Measurements from ENCODE around the gene GART.
A peak's percentile ranks its signal among the peaks of the same experiment; 100 is the strongest.
"Not testable (repeated sequence)": the region's sequence is repeated elsewhere in the genome, so short reads cannot be mapped to it uniquely, and the experiment has no call there.

The GART gene

DNA sequence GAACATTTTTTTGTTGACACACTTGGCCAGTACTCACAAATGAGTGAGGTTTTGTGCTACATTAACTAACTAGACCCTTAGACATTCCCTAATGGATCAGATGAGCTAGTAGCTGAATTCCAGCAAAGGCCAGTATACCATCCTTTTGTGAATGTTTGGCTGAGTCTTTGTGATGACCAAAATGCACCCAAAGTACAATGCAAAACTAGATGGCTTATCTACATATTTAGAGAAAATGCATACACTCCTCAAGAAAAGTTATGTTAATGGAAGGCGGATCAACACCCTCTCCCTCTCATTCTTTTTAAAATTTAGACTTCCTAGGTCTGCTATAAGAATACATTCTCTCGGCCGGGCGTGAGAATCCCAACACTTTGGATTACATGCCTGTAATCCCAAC lies 30.3 kb downstream of the GART start:
- no peak for DNase-seq

DNA sequence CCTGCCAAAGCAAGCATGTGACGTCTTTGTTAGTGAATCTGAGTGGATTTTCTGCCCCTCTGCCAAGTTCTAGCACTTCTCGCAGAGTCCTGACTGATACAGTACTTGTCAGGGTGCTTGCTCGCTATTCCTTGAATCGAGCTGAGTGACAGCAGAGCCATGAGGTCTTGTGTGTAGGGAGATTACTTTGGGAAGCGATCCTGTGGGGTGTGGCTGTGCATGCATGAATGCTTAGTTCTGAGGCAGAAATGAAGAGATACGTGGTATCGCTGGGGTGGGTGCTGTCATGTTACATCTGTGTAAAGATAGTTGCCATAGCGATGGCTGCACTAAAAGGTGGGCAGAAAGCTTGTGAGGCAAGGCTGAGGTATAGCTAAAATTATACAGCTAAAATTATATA lies 31.1 kb downstream of the GART start:
- no peak for DNase-seq

- DNase-seq: not testable (repeated sequence)
Observed at GRCh38 chr21:33507003-33507402, 34.9 kb downstream of the GART start.

- no peak for DNase-seq
Observed at GRCh38 chr21:33505833-33506232, 36.1 kb downstream of the GART start.

GRCh38 chr21:33496345-33496744 lies 45.6 kb downstream of the GART start:
- no peak for DNase-seq

DNA sequence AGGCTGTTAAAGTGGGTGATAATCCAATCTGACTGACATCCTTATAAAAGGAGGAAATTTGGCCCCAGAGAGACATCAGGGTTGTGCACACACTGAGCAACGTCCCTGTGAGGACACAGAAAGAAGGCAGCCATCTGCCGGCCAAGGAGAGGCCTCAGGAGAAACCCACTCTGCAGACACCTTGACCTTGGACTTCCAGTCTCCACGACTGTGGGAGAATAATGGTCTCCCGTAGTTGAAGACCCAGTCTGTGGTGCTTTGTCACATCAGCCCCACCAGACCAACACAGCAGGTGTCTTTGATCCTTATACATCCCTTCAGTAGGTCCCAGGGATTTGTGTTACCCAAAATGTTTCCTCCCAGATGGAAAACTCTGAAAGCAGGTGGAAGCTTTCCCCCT lies 46.2 kb downstream of the GART start:
- no peak for DNase-seq

- no peak for DNase-seq
Observed at GRCh38 chr21:33493756-33494155, 48.2 kb downstream of the GART start.

- DNase-seq: peak; percentile 31
Observed at GRCh38 chr21:33492571-33492970, 49.3 kb downstream of the GART start.

- peak; percentile 94 for DNase-seq
Observed at GRCh38 chr21:33491373-33492102, 50.4 kb downstream of the GART start, which contains the start of gene DNAJC28. Gene DNAJC28 (minus strand): TSS chr21:33491716. CDS start chr21:33489393, 2,323 bp downstream.

- DNase-seq: no peak
Observed at GRCh38 chr21:33490991-33491372, 50.9 kb downstream of the GART start.

GRCh38 chr21:33488936-33489335 lies 53.0 kb downstream of the GART start:
- no peak for DNase-seq

DNA sequence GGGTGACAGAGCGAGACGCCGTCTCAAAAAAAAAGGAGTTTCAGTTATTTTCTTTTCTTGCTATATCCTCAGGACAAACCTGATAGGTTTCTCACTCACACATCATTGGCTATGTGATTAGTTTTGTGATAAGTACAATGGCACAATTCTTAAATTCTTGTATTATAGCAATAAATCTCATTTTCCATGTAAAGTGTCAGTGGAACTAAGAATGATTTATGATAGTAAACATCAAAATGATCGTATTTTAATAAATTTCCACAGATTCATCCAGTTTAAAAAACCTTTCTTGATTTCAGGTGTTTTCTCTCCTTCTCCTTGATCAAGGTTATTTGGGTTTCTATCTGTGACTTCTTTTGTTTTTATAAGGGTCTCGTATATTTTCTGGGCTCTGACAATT lies 53.9 kb downstream of the GART start:
- no peak for DNase-seq

DNA sequence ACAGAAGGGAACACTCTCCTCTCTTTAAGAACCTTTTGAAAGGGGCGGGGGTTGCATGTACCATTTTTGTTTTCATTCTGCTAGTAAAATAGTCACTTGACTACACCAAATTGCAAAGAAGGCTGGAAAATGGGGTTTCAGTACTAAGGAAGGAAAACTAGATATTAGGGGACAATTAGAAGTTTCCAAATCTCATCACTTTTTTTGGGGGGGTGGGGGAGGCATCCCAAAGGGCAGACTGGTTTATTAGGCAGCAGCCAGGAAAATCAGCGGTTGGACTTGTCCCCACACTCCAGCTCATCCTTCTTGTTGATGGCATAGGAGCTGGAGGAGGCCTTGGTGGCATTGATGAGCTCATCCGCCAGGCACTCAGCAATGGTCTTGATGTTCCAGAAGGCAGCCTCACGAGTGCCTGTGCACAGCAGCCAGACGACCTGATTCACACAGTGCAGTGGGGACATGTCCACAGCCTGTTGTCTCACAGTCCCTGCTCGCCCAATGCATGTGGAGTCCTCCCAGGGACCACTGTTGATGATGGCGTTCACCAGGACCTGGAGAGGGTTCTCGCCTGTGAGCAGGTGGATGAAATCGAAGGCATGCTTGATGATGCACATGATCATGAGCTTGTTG lies 60.5 kb downstream of the GART start:
- DNase-seq: peak; percentile 40

DNA sequence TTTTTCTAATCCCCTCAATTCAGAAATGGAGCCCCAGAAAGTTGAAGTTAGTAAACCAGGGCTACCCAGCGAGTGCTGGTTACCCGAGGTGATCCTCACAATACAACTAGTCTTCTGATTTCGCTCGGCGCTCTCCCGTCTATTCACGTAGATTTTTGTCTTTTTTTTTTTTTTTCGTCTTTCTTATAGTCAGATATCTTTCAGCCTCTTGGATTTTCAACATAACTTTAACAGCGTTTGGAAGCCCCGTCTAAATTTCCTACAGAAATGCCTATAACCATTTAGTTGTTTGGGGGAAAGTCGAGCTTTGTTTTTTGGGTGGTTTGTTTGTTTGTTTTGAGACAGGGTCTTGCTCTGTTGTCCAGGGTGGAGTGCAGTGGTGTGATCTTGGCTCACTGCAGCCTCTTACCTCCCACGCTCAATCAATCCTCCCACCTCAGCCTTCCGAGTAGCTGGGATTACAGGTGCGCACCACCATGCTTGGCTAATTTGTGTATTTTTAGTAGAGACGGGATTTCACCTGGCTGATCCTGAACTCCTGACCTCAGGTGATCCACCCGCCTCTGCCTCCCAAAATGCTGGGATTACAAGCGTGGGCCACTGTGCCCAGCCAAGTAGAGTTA lies 61.3 kb downstream of the GART start:
- DNase-seq: no peak

DNA sequence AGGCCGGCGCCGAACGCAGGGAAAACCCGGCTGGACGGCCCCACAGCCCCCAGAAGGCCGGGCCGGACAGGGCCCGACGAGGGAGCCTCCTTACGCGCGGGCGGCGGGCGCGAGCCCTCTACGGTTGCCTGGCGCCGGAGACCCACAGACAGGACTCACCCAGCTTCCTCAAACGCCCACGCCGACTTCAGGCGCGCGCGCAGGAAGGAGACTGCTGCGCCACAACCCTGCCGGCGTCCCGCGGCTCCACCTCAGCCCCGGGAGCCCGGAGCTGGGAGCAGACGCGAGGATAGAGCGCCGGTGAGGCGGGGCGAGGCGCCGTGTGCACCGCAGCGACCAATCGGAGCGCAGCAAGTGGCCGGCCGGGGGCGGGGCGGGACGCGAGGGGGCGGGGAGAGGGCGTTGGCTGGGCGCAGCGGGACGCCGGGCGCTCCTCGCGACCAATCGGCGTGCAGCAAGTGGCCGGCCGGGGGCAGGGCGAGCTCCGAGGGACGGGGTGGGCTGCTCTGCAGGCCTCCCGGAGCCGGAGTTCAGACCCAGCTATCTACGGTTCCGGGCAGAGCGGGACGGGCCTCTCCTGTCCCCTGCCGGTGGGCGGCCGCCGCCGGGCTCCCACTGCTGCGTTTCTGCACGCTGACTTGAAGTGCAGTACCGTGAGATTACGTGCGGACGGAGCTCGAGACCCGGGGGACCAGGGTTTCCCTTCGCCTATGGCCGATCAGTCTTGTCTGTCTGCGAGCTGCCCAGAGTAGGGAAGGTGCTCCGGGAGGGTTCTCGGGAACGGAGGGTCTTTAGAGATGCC lies 62.0 kb downstream of the GART start, which contains the start of gene TMEM50B:
TMEM50B (minus strand) TSS at position 296 of the 802 bp plus-strand sequence. CDS start 11,089 bp downstream, outside the sequence.
- DNase-seq: peak; percentile 97

- peak; percentile 42 for DNase-seq
Observed at GRCh38 chr21:33478935-33479678, 62.8 kb downstream of the GART start.

DNA sequence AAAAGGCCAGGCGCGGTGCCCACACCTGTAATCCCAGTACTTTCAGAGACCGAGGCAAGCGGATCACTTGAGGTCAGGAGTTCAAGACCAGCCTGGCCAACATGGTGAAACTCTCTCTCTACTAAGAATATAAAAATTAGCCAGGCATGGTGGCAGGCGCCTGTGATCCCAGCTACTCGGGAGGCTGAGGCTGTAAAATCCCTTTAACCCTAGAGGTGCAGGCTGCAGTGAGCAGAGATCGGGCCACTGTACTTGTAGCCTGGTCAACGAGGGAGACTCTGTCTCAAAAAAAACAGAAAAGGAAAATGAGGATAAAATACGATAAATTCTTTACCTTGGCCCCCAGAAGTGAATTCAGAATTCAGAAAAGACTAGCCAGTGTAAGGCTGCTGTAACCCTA lies 63.7 kb downstream of the GART start:
- DNase-seq: no peak

- no peak for DNase-seq
Observed at GRCh38 chr21:33477066-33477465, 64.9 kb downstream of the GART start.

DNA sequence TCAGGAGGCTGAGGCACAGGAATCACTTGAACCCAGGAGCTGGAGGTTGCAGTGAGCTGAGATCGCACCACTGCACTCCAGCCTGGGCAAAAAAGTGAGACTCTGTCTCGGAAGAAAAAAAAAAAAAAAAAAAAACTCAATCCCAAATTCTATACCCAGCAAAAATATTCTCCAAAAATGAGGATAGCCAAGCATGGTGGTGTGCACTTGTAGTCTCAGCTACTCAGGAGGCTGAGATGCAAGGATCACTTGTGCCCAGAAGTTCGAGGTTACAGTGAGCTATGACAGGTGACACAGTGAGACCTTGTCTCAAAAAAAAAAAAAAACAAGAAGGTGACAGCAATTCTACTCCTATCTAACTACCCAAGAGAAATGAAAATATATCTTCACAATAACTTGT lies 68.6 kb downstream of the GART start:
- DNase-seq: no peak

GRCh38 chr21:33470701-33471100 lies 71.2 kb downstream of the GART start:
- no peak for DNase-seq

GRCh38 chr21:33469183-33469582 lies 72.7 kb downstream of the GART start:
- DNase-seq: not testable (repeated sequence)

DNA sequence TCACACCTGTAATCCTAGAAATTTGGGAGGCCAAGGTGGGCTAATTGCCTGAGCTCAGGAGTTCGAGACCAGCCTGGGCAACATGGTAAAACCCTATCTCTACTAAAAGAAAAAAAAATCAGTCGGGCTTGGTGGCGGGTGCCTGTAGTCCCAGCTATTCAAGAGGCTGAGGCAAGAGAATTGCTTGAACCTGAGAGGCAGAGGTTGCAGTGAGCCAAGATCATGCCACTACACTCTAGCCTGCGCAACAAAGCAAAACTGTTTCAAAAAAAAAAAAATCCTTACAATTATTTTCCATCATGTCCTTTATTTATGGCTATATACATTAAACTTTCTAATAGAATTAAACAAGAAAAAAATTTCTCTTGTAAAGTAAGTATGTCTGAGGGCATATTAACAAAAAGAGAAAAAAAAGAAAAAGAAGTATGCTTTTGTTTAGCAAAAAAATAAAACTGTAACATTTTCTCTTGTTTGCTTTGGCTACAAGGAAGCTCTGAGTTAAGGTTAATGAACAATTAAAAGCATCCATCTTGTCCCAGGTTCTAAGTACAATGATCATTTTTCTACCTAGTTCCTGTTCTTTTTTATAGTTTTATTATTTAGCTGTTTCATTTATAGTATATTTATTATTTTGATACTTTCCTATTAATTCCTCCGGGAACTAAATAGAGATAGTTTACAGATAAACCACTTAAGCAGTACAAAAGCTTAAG lies 80.2 kb downstream of the GART start:
- DNase-seq: no peak
